Kidney (tissue), 14 donors: ENCODE measurements around the gene ANKRD29. TPM values are rescaled to one million over a fixed set of nuclear protein-coding genes. Genes with fewer than 3 reads are reported as not detected.
A peak's percentile ranks its signal among the peaks of the same experiment; 100 is the strongest.

Experiments
- DNase-seq, 5 donors: peaks; one replicate each; pipeline ENCODE4 v3.0.0-alpha.2; 2013 to 2020
- FAIRE-seq: peaks from 2 replicates; lab custom pipeline; 2012; peaks lifted over from hg19 to GRCh38; lab: Jason Lieb, UNC
- H3K27ac ChIP-seq, 2 donors: one replicate each; pipeline ENCODE4 v1.7.0; 2013; ENCODE audit warnings: low read depth in 2 of 2, low read length in 2 of 2, inconsistent platforms in 1 of 2
- H3K27me3 ChIP-seq: one replicate; pipeline ENCODE4 v1.7.1; 2013; ENCODE audit warnings: low read length, inconsistent platforms; ENCODE audit not compliant: control insufficient read depth, insufficient read depth
- H3K36me3 ChIP-seq, 3 donors: one replicate each; pipeline versions ENCODE4 v1.7.0 to v1.7.1; 2013; ENCODE audit warnings: low read length in 3 of 3, control low read depth in 1 of 3, inconsistent platforms in 1 of 3; ENCODE audit not compliant: insufficient read depth in 3 of 3, control insufficient read depth in 2 of 3
- H3K4me1 ChIP-seq, 3 donors: one replicate each; pipeline versions ENCODE4 v1.7.0 to v1.7.1; 2013; ENCODE audit warnings: low read length in 3 of 3, inconsistent platforms in 1 of 3, low read depth in 1 of 3; ENCODE audit not compliant: control insufficient read depth in 2 of 3, insufficient read depth in 2 of 3
- H3K4me3 ChIP-seq, 3 donors: one replicate each; pipeline versions ENCODE4 v1.7.0 to v1.8.1; 2013; ENCODE audit warnings: low read length in 3 of 3, control low read depth in 1 of 3, inconsistent platforms in 1 of 3
- H3K9ac ChIP-seq, 3 donors: one replicate each; pipeline versions ENCODE4 v1.7.0 to v1.7.1; 2013; ENCODE audit warnings: low read length in 3 of 3, control low read depth in 1 of 3, inconsistent platforms in 1 of 3
- H3K9me3 ChIP-seq, 3 donors: one replicate each; pipeline versions ENCODE4 v1.7.0 to v1.7.1; 2013; ENCODE audit warnings: low read length in 3 of 3, control low read depth in 1 of 3, inconsistent platforms in 1 of 3; ENCODE audit not compliant: control insufficient read depth in 2 of 3, insufficient read depth in 1 of 3
- CTCF ChIP-seq: IDR thresholded peaks from 3 replicates; pipeline ENCODE4 v1.5.1; 2012; ENCODE audit warnings: mild to moderate bottlenecking, moderate library complexity, borderline replicate concordance; ENCODE audit not compliant: insufficient read depth; ENCODE audit errors: extremely low read depth
- intact Hi-C: fragments of 100-400 bp; cut with DNase I; formaldehyde crosslinking; loops from one replicate; pipeline ENCODE4 v1.11.1; 2022
- polyA plus RNA-seq: library from polyadenylated mRNA; stranded (reverse); fragments of 350-450 nt; fragmentation: Illumina TruSeq; extraction: RNeasy Lipid Tissue Mini Kit (QIAGEN cat#74804); gene quantifications from one replicate; pipeline ENCODE4 v1.2.3, GENCODE V29; 2014; ENCODE audit warnings: low read depth, low replicate concordance; ENCODE audit not compliant: insufficient read depth
- total RNA-seq: library from RNA; stranded (reverse); fragmentation: NEBNext Ultra II Directional; extraction: Animal tissue kit (Norgen Biotek cat#: 25700); gene quantifications from one replicate; pipeline ENCODE4 v1.2.1, GENCODE V29; 2021
- donor health status: control.
- donor health status: control.
- donor health status: control.
- donor health status: control.
- donor health status: control.
- donor health status: DM: yes; HTN: yes; CAD: no.
- donor health status: Normal renal cell carcinoma (clear cell type).

Gene ANKRD29
- total and polyA plus RNA-seq, 2 donors from 2014 or later: 4.9 to 5.2 TPM

GRCh38 chr18:23669202-23669766, 6.6 kb upstream of the ANKRD29 start:
- H3K27me3 ChIP-seq: no peaks in the 10 kb centered on the region
- no peaks in the 10 kb centered on the region for H3K4me1 ChIP-seq
- DNase-seq: no peak
- no peak overlapping the region for H3K4me3 ChIP-seq
- no peak for FAIRE-seq
- no peak for TF ChIP-seq CTCF
- no peaks in the 10 kb centered on the region for H3K36me3 ChIP-seq
- H3K9me3 ChIP-seq: no peaks in the 10 kb centered on the region
- no peak overlapping the region for H3K9ac ChIP-seq
- no peak overlapping the region for H3K27ac ChIP-seq
- intact Hi-C loops: no loop called here

DNA sequence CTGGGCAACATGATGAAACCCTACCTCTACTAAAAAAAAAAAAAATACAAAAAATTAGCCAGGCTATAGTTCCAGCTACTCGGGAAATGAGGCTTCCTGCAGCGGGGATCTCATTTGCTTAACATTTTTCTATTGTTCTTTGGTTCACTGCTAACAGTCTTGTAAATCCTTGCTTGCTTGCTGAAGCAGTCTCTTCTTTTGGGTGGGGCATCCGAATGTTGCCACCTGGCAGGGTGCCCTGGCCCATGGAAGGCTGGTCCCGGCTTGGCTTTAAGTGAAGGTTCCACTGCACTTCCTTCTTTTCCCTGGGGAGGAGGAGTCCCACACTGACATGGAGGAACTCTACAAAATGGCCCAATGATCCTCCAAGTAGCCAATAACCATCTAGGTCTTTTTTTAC, 6.0 kb upstream of the ANKRD29 start:
- no peak overlapping the region for H3K4me3 ChIP-seq
- H3K4me1 ChIP-seq: no peaks in the 10 kb centered on the region
- FAIRE-seq (no peak), DNase-seq (no peak)
- H3K9ac ChIP-seq: no peak overlapping the region
- TF ChIP-seq CTCF: no peak
- no peaks in the 10 kb centered on the region for H3K27me3 ChIP-seq
- intact Hi-C loops: no loop called here
- no peaks in the 10 kb centered on the region for H3K9me3 ChIP-seq
- H3K27ac ChIP-seq: no peak overlapping the region
- H3K36me3 ChIP-seq: no peaks in the 10 kb centered on the region

DNA sequence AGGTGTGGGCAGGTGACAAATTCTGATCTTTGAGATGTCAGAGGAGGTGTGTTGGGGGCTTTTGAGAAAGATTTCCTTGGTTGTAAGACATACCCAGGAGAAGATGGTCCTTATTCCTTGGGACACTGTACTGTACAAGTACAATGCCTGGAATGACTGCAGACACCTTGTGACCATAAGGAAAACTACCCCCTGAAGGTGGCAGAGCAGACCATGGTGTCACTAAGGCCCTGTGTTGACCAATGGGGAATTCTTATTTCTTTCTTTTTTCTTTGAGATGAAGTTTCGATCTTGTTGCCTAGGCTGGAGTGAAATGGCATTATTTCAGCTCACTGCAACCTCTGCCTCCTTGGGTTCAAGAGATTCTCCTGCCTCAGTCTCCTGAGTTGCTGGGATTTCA, 4.4 kb upstream of the ANKRD29 start:
- Histone ChIP-seq H3K36me3 (no peaks in the 10 kb centered on the region), H3K9me3 (no peaks in the 10 kb centered on the region), H3K27ac (no peak overlapping the region), H3K9ac (no peak overlapping the region), H3K4me3 (no peak overlapping the region), H3K27me3 (peaks cover 3% of the 10 kb centered on the region), H3K4me1 (peaks cover 0 to 5% (median 0%) of the 10 kb centered on the region in 3 donors)
- intact Hi-C loops: no loop called here
- no peak for TF ChIP-seq CTCF
- FAIRE-seq: no peak
- no peak for DNase-seq

GRCh38 chr18:23664674-23665073, 2.0 kb upstream of the ANKRD29 start:
- H3K9ac ChIP-seq: no peak overlapping the region
- peaks cover 0 to 7% (median 0%) of the 10 kb centered on the region in 3 donors for H3K4me1 ChIP-seq
- peak in 1 of 5 donors; percentile 11 for DNase-seq
- H3K4me3 ChIP-seq: no peak overlapping the region
- H3K27me3 ChIP-seq: peaks cover 15% of the 10 kb centered on the region
- no peak for FAIRE-seq
- H3K27ac ChIP-seq: no peak overlapping the region
- H3K9me3 ChIP-seq: no peaks in the 10 kb centered on the region
- intact Hi-C loops: no loop called here
- no peaks in the 10 kb centered on the region for H3K36me3 ChIP-seq
- TF ChIP-seq CTCF: no peak
